ENCODE results near the gene DTX1.
A peak's percentile ranks its signal among the peaks of the same experiment; 100 is the strongest.

Gene DTX1

DNA sequence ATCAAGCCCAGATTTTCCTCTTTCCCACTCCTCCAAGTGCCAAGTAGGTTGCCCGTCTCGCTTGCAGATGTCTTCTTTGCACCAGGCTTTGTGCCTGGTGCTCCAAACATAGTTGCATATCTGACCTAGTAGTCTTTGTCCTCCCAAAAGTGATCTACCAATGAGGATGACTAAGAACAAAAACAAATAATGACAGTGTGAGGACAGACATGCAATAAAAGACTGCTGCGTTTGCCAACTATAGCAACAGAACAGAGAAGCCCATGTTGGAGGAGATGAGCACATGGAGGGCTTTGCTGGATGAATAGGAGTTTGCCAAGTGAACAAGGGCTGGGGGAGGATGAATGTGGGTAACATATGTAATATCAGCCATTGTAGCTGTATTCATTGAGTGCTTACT lies 15.6 kb downstream of the DTX1 start:
- no peak for DNase-seq

DNA sequence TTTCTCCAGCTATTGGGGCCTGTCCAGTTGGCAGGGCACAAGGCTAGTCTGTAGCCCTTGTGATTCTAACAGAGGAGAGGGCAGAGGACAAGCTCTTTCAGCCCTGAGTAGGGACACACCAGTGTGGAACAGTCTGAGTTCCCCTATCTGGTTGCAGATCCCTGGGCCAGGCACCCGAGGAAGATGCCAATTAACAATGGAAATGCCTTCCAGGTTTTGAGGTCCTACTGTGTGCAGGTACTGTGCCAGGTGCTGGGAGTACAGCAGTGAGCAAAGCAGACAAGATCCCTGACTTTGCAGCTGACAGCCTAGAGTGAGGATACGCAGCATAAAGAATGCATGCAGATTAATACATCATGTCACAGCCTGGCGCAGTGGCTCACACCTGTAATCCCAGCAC lies 17.1 kb downstream of the DTX1 start:
- no peak for DNase-seq

DNA sequence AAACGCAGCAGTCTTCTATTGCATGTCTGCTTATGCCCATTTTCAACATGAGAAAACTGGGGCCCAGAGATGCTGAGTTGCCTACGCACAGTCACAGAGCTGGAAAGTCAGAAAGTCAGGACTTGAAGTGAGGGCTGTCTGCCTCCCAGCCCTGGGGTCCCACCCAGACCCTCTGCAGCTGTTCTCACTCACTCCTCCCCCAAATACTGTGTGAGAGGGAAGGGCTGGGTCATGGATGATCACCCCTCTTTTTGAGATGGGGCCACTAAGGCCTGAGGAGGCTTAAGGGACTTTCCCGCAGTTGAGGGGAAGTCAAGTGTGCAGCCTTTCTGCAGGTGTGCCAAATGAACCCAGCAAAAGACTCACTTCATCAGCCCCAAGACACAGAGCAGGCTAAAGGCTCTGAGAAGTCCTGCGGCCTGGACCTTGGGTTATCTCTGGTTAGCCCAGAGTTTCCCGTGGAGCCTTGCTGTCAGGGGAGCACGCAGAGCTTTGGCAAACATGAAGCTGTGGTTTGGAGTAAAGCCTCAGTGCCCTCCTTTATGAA lies 18.7 kb downstream of the DTX1 start:
- DNase-seq, result peak; percentile 27

DNA sequence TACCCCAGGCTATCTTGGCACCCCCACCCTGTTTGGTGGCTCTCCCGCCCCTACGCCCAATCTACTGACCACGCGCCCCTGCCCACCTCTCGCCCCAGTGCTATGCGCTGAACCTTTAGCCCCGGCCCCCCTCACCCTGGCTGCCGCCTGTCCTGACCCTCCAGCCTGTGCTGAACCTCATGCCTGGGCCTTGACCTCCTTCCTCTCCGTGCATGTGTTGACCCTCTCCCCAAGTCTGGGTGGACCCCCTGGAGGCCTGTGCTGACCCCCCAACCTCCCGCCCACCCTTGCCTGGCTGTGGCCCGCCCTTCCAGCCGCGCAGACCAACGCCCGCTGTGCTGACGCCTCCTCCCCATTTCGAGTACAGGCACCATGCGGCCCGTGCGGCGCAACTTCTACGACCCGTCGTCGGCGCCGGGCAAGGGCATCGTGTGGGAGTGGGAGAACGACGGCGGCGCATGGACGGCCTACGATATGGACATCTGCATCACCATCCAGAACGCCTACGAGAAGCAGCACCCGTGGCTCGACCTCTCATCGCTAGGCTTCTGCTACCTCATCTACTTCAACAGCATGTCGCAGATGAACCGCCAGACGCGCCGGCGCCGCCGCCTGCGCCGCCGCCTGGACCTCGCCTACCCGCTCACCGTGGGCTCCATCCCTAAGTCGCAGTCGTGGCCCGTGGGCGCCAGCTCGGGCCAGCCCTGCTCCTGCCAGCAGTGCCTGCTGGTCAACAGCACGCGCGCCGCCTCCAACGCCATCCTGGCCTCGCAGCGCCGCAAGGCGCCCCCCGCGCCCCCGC lies 20.7 kb downstream of the DTX1 start:
- no peak for DNase-seq

DNA sequence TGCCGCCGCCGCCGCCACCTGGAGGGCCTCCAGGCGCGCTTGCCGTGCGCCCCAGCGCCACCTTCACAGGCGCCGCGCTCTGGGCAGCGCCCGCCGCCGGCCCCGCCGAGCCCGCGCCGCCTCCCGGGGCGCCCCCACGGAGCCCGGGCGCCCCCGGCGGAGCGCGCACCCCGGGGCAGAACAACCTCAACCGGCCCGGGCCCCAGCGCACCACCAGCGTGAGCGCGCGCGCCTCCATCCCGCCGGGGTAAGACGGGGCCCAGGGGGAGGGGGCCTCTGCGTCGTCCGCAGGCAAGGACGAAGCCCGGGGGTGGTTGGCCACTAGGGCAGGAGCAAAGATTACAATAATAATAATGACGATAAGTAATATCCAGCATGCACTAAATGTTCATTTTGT lies 21.3 kb downstream of the DTX1 start:
- DNase-seq, result no peak

DNA sequence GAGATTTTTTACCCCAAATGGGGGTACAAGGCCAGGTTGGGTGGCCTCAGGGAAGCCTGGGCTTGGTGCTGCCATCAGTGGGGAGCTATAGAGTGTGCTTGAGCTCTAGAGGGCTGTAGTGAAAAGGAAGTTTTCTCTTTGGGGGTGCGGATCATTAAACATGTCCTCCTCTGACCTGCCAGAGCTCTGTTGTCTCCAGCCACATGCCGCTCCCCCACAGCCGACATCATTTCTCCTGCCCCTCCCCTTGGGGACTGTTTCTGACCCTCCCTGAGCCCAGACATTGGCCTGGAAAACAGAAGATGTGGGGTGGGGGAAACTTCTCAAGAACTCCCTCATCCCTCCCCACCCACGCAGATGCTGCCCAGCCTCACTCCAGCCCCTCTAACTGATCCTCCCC lies 25.3 kb downstream of the DTX1 start:
- DNase-seq, result no peak

DNA sequence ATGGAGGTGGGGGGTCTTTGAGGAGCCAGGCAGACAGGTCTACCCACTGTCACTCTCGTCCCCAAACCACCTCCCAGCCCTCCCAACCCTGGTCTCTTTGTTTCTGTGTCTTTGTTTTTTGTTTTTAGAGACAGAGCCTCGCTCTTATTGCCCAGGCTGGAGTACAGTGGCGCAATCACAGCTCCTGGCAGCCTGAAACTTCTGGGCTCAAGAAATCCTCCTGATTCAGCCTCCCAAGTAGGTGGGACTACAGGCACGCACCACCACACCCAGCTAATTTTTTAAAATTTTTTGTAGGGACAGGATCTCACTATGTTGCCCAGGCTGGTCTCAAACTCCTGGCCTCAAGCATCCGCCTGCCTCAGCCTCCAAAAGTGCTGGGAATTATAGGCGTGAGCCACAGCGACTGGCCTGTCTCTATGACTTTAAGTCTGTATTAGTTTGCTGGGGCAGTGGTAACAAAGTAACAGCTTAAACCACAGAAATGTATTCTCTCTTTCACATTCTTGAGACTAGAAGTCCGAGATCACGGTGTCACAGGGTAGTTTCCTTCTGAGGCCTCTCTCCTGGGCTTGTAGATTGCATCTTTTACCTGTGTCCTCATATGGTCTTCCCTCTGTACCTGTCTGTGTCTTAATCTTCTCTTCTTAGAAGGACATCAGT lies 26.1 kb downstream of the DTX1 start:
- no peak for DNase-seq

DNA sequence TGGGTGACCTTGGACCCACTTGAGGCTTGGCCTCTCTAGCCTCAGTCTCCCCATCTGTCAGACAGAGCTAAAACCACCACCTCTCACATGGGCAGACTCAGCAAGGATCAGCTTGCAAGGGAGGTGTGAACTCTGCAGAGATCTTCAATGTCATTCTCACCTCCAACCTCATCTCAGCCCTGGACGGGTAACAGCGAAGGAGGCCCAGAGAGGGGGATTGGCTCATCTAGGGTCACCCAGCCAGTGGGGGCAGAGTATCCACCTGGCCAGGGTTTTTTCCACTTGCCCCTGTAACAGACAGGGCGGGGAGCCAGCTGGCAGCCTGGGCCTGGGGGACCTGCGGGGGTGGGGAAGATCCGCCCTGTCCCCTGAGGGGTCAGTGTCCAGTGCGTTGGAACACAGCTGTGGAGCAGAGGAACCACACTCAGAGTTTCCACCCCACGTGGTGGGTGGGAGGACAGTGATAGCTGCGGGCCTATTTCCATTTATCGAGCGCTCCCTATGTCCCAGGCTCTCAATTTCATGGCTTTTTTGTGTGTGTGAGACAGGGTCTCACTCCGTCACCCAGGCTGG lies 27.4 kb downstream of the DTX1 start:
- no peak for DNase-seq

DNA sequence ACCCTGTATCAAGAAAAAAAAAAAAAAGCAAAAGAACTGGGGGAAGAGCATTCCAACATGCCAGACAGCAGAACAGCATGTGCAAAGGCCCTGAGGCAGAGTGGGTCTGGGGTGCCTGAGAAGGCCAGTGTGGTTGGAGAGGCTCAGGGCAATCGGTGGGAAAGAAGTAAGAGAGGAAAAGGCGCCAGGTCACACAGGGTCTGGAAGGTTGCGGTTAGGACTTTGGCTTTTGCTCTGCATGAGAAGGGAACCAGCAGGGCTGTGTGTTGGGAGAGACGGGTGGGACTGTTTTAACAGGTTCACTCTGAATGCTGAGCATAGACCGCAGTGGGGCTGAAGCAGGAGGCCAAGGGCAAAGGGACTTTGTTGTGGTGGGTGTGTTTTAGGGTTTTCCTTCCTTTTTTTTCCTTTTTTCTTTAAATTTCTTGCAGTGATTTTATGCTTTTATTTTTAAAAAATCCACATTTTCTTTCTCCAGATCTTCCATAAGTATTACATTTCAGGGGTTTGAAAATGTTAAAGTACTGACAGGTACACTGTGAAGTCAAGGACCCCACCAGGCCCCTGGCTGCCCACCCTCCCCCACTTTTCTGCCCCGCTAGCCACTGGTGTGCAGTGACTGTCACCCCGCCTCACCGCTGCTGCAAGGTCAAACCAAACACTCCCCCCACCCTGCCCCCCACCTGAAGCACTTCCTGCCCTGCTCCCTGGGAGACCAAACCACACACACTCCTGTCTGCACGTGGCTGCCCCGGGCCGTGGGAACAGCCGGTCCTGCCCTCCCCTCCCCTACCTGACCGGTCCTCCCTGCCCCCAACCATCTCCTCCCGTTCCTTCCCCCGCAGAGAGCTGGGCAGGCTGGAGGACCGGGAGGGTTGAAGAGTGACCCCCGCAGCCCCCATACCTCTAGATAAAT lies 30.0 kb downstream of the DTX1 start:
- DNase-seq, result peak; percentile 52

DNA sequence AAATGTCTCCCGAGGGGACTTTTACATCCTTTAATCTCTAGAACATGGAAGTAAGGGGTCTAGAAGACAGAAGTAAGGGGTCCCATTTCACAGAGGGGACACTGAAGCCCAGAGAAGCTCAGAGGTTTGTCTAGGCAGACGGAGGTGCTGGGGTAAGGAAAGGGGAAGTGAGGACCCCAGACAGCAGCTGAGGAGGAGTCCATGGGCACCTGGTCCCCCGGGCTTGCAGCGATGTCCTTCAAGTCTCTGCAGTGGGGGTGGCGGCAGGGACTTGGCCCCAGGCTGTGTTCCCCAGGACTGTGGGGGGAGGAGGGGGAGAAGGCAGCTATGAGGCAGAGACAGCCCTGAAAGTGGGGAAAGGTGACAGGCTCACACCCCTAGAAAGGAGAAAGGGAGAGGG lies 30.7 kb downstream of the DTX1 start:
- no peak for DNase-seq

DNA sequence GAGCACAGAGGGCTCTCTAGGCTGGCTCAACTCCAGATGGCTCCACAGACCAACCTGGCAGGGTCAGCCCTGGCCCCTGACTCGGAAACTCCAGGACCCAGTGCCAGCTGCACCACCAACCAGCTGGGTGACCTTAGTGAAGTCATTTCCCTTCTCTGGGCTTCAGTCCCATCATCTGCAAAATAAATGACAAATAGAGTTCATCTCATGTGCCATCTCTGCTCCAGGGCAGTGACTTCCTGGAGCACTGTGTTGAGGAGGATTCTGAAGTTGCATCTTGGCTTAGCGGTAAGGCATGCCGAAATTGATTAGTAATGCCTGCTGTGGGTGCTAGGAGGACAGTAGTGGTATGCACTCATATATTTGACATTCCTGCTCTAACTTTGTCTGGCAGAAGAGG lies 31.5 kb downstream of the DTX1 start:
- DNase-seq, result no peak

DNA sequence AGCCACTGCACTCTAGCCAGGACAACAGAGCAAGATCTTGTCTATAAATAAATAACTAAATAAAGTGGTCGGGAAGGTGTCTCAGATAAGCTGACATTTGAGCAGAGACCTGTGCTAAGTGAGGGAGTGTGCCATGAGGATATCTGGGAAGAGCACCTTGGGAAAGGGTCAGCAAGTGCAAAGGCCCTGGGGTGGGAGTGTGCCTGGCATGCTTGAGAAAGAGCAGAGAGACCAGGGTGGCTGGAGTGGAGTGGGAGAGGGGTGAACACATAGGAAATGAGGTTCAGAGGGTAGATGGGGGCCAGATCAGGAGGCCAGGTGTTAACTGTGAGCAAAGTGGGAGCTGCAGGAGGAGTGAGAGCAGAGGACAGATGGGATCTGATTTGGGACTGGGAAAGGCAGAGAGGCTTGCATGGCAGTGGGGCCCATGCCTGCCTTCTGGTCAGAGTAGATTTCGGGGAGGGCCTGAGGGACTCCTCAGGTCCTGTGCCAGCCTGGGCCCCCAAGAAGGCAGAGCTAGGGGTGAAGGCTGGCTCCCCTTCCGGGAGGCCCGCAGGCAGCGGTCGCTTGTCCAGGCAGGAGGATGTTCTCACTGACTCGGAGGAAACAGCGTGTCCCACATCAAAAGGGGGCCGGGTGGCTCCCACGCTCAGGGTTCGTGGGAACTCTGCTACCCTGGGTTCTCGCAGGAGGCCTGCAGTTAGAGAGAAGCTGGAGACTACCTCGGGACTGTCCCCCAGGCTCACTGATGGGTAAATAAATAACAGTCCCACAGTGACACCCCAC lies 32.6 kb downstream of the DTX1 start:
- DNase-seq, result peak; percentile 68

DNA sequence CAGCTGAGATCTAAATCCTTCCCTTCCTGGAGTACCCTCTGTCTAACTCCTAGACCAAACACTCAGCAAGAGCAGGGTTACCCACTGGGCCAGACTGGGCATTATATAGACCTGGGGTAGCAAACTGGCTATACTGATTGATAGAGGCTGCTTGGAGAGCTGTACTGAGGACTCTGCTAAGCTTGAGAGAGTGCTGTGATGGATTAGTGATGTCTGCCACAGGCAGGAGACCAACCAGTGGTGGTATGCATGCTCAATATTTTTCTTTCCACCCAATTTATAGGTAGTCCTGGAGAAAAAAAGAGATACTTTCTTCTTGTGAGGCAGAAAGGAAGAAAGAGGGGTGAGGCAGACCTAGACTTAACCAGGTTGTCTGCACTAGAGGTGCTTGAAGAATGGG lies 33.3 kb downstream of the DTX1 start:
- no peak for DNase-seq

DNA sequence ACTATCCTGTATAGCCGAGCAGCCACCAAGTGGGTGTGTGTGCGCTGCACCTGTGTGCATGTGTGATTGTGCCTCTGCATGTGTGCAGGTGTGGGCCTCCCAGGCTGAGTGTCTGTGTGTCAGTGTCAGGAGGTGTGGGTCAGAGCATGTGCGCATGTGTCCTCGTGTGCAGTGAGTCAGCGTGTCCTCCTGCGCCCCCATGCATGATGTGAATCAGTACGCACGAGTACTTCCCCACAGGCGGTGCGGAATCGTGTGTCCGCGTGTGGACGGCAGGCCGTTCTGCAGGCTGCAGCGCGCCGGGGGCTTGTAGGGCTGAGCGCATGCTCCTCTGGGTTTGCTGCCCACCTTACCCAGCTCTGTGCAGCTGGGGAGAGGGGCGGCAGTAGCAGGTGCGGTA lies 34.2 kb downstream of the DTX1 start:
- no peak for DNase-seq

DNA sequence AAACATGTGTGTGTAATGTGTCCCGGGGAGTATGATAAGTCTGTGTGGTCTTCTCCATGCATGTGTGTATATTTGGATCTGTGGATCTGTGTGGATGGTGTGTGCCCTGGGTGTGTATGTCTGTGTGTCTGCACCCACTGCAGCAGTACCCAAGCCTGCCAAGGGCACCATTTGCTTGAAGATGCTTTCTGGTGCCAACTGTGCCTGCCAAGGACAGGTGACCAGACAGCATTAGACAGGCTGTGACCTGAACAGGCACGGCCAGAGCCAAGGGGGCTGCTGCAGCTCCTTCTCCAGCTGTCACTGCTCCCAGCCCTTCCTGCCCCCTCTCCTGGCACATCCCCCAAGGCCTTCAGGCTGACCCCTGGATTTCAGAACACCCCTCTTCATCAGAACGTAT lies 35.0 kb downstream of the DTX1 start:
- no peak for DNase-seq

DNA sequence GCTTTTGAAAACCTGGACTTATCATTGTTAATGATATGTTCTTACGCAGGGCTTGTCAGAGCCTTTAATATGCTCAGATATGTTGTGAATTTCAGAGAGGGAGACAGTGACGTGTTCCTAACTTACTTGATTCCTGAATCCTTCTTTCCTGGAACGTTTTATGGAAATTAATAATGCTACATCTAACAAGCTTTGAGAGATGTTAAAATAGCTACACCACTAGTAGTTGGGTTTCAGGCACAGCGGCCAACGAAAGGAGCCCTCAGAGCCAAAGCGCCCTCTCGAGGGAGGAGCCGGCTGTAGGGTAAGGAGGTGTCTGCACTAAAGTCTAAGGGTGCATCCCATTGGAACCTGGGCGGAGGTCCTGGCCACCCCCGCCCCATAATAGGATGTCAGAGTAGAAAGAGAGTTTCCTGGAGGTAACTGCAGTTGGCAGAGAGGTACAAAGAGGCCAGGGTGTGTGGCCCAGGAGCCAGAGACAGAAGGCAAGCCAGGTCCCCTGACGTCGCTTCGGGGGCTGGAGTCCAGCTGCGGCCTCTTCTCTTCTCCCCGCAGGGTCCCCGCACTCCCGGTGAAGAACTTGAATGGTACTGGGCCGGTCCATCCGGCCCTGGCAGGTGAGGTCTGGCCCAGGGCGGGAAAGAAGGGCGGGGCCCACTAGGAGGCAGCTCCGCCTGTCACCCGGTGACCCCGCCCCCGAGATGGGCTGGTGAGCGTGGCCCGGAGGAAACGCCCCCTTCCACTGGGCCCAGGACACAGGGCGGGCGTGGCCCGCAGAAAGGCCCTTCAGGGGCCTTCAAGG lies 36.3 kb downstream of the DTX1 start:
- DNase-seq, result no peak

DNA sequence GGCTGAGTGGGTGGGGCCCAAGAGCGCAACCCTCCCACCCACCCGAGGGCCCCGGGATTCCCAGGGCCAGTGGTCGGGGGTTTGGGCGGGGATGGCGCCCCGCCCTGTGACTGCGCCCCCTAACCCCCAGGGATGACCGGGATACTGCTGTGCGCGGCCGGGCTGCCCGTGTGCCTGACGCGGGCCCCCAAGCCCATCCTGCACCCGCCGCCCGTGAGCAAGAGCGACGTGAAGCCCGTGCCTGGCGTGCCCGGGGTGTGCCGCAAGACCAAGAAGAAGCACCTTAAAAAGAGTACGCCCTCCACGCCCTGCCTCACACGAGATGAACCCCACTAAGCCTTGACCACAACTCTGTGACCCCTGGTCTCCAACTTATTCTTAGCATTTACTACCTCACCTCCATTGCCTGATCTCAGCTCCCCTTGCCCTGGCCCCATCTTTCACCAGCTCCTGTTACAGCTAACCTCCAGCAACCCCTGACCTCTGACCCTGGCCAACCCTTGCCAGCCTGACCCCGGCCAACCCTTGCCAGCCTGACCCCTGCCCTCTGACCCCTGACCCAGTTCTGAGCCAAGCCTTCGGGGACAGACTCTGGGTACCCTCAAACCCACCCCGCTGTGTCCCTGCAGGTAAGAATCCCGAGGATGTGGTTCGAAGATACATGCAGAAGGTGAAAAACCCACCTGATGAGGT lies 37.0 kb downstream of the DTX1 start:
- no peak for DNase-seq

DNA sequence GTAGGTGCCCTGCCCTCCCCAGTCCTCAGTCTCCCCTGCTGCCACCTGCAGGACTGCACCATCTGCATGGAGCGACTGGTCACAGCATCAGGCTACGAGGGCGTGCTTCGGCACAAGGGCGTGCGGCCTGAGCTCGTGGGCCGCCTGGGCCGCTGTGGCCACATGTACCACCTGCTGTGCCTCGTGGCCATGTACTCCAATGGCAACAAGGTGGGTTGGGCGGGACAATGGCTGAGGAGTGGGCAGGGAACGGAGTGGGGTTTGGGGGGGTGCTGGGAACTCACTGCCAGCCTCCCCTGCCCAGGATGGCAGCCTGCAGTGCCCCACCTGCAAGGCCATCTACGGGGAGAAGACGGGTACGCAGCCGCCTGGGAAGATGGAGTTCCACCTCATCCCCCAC lies 38.2 kb downstream of the DTX1 start:
- DNase-seq, result no peak

DNA sequence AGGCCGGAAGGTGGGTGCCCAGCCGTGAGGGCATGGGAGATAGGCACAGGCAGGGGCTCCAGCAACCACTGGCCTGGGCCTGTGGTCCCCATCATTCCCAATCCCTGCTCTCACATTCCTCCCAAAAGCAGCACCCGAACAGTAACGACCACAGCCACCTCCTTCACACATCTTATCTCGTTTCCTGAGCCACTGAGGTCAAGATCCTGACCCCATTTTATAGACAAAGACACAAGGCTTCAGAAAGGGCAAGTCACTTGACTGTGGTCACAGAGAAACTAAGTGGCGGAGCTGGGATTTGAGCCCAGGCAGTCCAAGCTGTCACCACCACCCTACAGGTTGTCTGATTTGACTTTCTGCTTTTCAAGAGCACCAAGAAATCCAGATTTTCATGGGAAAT lies 38.9 kb downstream of the DTX1 start:
- DNase-seq, result no peak

DNA sequence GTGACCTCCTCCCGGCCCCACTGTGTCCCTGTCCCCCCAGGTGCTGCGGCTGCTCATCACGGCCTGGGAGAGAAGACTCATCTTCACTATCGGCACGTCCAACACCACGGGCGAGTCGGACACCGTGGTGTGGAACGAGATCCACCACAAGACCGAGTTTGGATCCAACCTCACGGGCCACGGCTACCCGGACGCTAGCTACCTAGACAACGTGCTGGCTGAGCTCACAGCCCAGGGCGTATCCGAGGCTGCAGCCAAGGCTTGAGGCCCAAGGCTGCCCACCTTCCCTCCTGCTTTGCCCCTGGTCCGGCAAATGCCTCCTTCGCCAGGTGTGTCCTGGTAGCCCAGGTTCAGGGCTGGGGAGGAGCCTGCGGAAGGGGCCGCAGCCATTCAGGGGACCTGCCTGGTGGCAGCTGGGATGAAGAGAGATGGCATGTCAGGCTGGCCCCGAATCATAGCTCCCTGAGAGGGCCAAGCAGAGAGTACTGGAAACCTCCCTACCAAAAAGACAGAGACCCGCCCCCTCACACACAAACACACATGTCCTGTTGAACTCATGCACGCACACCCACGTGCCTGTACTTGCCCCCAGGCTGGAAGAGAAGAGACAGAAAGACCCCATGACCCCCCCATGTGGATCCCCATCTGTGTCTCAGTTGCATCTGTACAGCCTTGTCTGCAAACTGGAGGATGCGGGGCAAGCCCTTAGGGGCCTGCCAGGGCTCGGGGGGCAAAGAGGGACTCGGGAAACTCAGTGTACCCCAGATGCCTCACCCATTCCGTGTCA lies 40.3 kb downstream of the DTX1 start:
- no peak for DNase-seq

All from CD4-positive, alpha-beta T cell treated with Interleukin-21 for 1 hour (primary cell).